GM12878 (cell line): ENCODE results near the gene RPS6KA5. TPM values are rescaled to one million over a fixed set of nuclear protein-coding genes. Genes with fewer than 3 reads are reported as not detected.

Source experiments
- ATAC-seq: fragments of 200-7000 bp; cut with Tn5 transposase; 3 replicates; pipeline ENCODE4 v1.9.1; 2020; ENCODE audit warnings: mild to moderate bottlenecking, moderate library complexity
- BruUV-seq: library from RNA; stranded (reverse); fragments of 400-500 nt; replicated peaks from 2 replicates; lab custom pipeline; 2021; lab: Mats Ljungman, UMichigan
- CTCF ChIA-PET: fragments of 300-600 bp; sonication (Branson Sonifier 250); formaldehyde crosslinking; extraction: SDS; loops from one replicate; lab custom pipeline; 2021; ENCODE audit warnings: inconsistent platforms; lab: Yijun Ruan, JAX
- POLR2A ChIA-PET: fragments of 350-600 bp; formaldehyde crosslinking; extraction: SDS; loops from one replicate; lab custom pipeline; 2021; ENCODE audit warnings: inconsistent platforms; lab: Charles Lee
- RAD21 ChIA-PET: fragments of 300-600 bp; sonication (Branson Sonifier 250); formaldehyde crosslinking; loops from one replicate; lab custom pipeline; 2023; ENCODE audit warnings: antibody characterized with exemption; ENCODE audit not compliant: unreplicated experiment; lab: Charles Lee
- SMC1A ChIA-PET: fragments of 300-600 bp; sonication (Branson Sonifier 250); formaldehyde crosslinking; loops from one replicate; lab custom pipeline; 2023; ENCODE audit not compliant: unreplicated experiment, uncharacterized antibody; lab: Charles Lee
- DNase-seq: peaks from one replicate; pipeline ENCODE4 v3.0.0-alpha.2; 2011; ENCODE audit warnings: low read depth, low spot score
- FAIRE-seq: peaks from 3 replicates; lab custom pipeline; 2011; peaks lifted over from hg19 to GRCh38; lab: Jason Lieb, UNC
- H2AFZ ChIP-seq: 2 replicates; pipeline ENCODE4 v1.6.0; 2011; ENCODE audit warnings: low read depth, low read length, control low read depth; ENCODE audit not compliant: control insufficient read depth
- H3K27ac ChIP-seq: 2 replicates; pipeline ENCODE4 v1.5.1; 2011; ENCODE audit warnings: control low read depth; ENCODE audit not compliant: control insufficient read depth, insufficient read depth
- H3K27me3 ChIP-seq, 2 experiments: replicated peaks in 1 of 2; 2 replicates each; pipeline versions ENCODE4 v1.6.0 to v1.6.1; 2011; ENCODE audit warnings: low read length in 1 of 2; ENCODE audit not compliant: control insufficient read depth in 2 of 2, insufficient read depth in 2 of 2
- H3K36me3 ChIP-seq, 2 experiments: 2 replicates each; pipeline ENCODE4 v1.5.1; 2011; ENCODE audit warnings: low read length in 1 of 2; ENCODE audit not compliant: control insufficient read depth in 2 of 2, insufficient read depth in 2 of 2
- H3K4me1 ChIP-seq: 2 replicates; pipeline ENCODE4 v1.6.1; 2011; ENCODE audit warnings: mild to moderate bottlenecking, low read length, moderate library complexity, mixed read lengths; ENCODE audit not compliant: control insufficient read depth, insufficient read depth
- H3K4me2 ChIP-seq: 2 replicates; pipeline ENCODE4 v1.6.0; 2011; ENCODE audit warnings: control low read depth; ENCODE audit not compliant: control insufficient read depth, insufficient read depth
- H3K4me3 ChIP-seq: fragments of 200-600 bp; sonication (generic); 2 replicates; pipeline ENCODE4 v1.5.1; 2016
- H3K79me2 ChIP-seq: 2 replicates; pipeline ENCODE4 v1.6.0; 2011; ENCODE audit warnings: low read length; ENCODE audit not compliant: control insufficient read depth, insufficient read depth
- H3K9ac ChIP-seq: 2 replicates; pipeline ENCODE4 v1.8.0; 2011; ENCODE audit warnings: low read length, control low read depth, mixed read lengths; ENCODE audit not compliant: control insufficient read depth, insufficient read depth
- H3K9me3 ChIP-seq: replicated peaks from 3 replicates; pipeline ENCODE4 v1.5.1; 2011; ENCODE audit warnings: mild to moderate bottlenecking, low read length; ENCODE audit not compliant: control insufficient read depth, insufficient read depth
- H4K20me1 ChIP-seq: 2 replicates; pipeline ENCODE4 v1.6.0; 2011; ENCODE audit not compliant: control insufficient read depth, insufficient read depth
- ASH2L ChIP-seq: fragments of 300-600, 200-600 bp; sonication (generic); IDR thresholded peaks from 2 replicates; pipeline ENCODE4 v1.6.1; 2017; ENCODE audit warnings: low read depth, mild to moderate bottlenecking, borderline replicate concordance
- ATF7 ChIP-seq: fragments of 450-650 bp; IDR thresholded peaks from 2 replicates; pipeline ENCODE4 v1.6.1; 2016; ENCODE audit warnings: low read depth, mild to moderate bottlenecking
- BHLHE40 ChIP-seq, 2 experiments: fragments of 450-650 bp in 1 of 2; IDR thresholded peaks; 2 replicates each; pipeline ENCODE4 v1.6.1; 2011 to 2017; ENCODE audit warnings: low read depth in 2 of 2, borderline replicate concordance in 1 of 2, improper control_type of control experiment in 1 of 2, low read length in 1 of 2, mild to moderate bottlenecking in 1 of 2
- CHD1 ChIP-seq: IDR thresholded peaks from 2 replicates; pipeline ENCODE4 v1.6.1; 2012; ENCODE audit warnings: low read depth, low read length, improper control_type of control experiment
- KDM1A ChIP-seq: fragments of 200-600 bp; sonication (generic); IDR thresholded peaks from 2 replicates; pipeline ENCODE4 v1.6.1; 2016; ENCODE audit warnings: borderline replicate concordance
- NFXL1 ChIP-seq: fragments of 450-650 bp; IDR thresholded peaks from 2 replicates; pipeline ENCODE4 v1.6.1; 2017; ENCODE audit warnings: antibody characterized with exemption, mild to moderate bottlenecking, borderline replicate concordance
- NFYA ChIP-seq: IDR thresholded peaks from 2 replicates; pipeline ENCODE4 v1.6.1; 2011; ENCODE audit warnings: low read depth, mild to moderate bottlenecking, low read length, improper control_type of control experiment, borderline replicate concordance
- NRF1 ChIP-seq: conservative IDR thresholded peaks from 2 replicates; pipeline ENCODE4 v1.6.1; 2011; ENCODE audit warnings: mild to moderate bottlenecking, low read depth, low read length, improper control_type of control experiment
- RAD21 ChIP-seq: IDR thresholded peaks from 2 replicates; pipeline ENCODE4 v1.6.1; 2011; ENCODE audit warnings: mild to moderate bottlenecking, low read depth, low read length, moderate library complexity; ENCODE audit not compliant: insufficient read depth
- RELA ChIP-seq: fragments of 450-650 bp; IDR thresholded peaks from 2 replicates; pipeline ENCODE4 v1.8.0; 2014; ENCODE audit warnings: borderline replicate concordance; ENCODE audit not compliant: partially characterized antibody
- SIN3A ChIP-seq: IDR thresholded peaks from 2 replicates; pipeline ENCODE4 v1.6.1; 2012; ENCODE audit warnings: low read depth, low read length, improper control_type of control experiment
- SMAD1 ChIP-seq: fragments of 450-650 bp; IDR thresholded peaks from 2 replicates; pipeline ENCODE4 v1.6.1; 2018; ENCODE audit warnings: mild to moderate bottlenecking, low read depth; ENCODE audit not compliant: partially characterized antibody
- SMARCA5 ChIP-seq: fragments of 450-650 bp; IDR thresholded peaks from 2 replicates; pipeline ENCODE4 v1.6.1; 2017; ENCODE audit warnings: mild to moderate bottlenecking
- SRF ChIP-seq, 2 experiments: IDR thresholded peaks; 2 replicates each; pipeline ENCODE4 v1.6.1; 2011; ENCODE audit warnings: low read depth in 2 of 2, low read length in 2 of 2, mild to moderate bottlenecking in 1 of 2, moderate library complexity in 1 of 2
- ZZZ3 ChIP-seq: IDR thresholded peaks from 2 replicates; pipeline ENCODE4 v1.6.1; 2011; ENCODE audit warnings: low read depth; ENCODE audit not compliant: control insufficient read depth, insufficient read length
- WGBS: methylation state at CpG from one replicate; pipeline ENCODE4 v1.1.6; 2016; ENCODE audit warnings: low lambda C conversion rate; ENCODE audit not compliant: insufficient replicate concordance, insufficient coverage; ENCODE audit errors: missing lambda C conversion rate; 5-methylcytosine and 5-hydroxymethylcytosine counted together
- in situ Hi-C: fragments of 300-500 bp; cut with MboI; formaldehyde crosslinking; loops from 9 replicates; pipeline ENCODE4 v1.14.3; 2018; ENCODE audit warnings: mixed read lengths
- intact Hi-C: fragments of 100-400 bp; cut with micrococcal nuclease; formaldehyde crosslinking; loops from one replicate; pipeline ENCODE4 v1.14.2; 2022; ENCODE audit not compliant: unreplicated experiment
- polyA plus RNA-seq, 11 experiments: library from polyadenylated mRNA; depleted of rRNA in 4 of 11; unstranded in 6 of 11; stranded (reverse) in 5 of 11; fragments of >200 nt; fragmentation: Nextera tagmentation in 4 of 11; fragmentation: Illumina TruSeq in 1 of 11; extraction: Ambion mirVana in 4 of 11; extraction: Trizol in 1 of 11; gene quantifications; 1 replicate in 1 of 11; 2 replicates in 10 of 11; pipeline versions ENCODE4 v1.2.1 to v1.2.3, GENCODE V29; 2011 to 2016; ENCODE audit warnings: inconsistent platforms in 2 of 11, missing spikeins in 2 of 11, low read depth in 1 of 11
- total RNA-seq, 4 experiments: library from RNA; depleted of rRNA in 3 of 4; stranded (reverse); fragments of >200 nt in 3 of 4; fragmentation: Illumina TruSeq in 1 of 4; extraction: Trizol in 1 of 4; gene quantifications; 2 replicates each; pipeline versions ENCODE4 v1.2.1 to v1.2.3, GENCODE V29; 2013 to 2021
- TF ChIP-seq, protein P1 (sequence below): IDR thresholded peaks from 2 replicates; pipeline ENCODE4 v1.6.1; 2011; ENCODE audit warnings: borderline replicate concordance, low read depth, mild to moderate bottlenecking, moderate library complexity, low read length; ENCODE audit not compliant: insufficient read depth, poor library complexity, severe bottlenecking
- TF ChIP-seq, protein P2 (sequence below): fragments of 450-650 bp; IDR thresholded peaks from 2 replicates; pipeline ENCODE4 v1.6.1; 2014; ENCODE audit warnings: mild to moderate bottlenecking

RPS6KA5 gene
- total and polyA plus RNA-seq, 10 of the 15 experiments (the other 5 are each of a cell fraction or from before 2014, with no cell fraction given), result 1.4 to 7.0 (median 3.7) TPM

DNA sequence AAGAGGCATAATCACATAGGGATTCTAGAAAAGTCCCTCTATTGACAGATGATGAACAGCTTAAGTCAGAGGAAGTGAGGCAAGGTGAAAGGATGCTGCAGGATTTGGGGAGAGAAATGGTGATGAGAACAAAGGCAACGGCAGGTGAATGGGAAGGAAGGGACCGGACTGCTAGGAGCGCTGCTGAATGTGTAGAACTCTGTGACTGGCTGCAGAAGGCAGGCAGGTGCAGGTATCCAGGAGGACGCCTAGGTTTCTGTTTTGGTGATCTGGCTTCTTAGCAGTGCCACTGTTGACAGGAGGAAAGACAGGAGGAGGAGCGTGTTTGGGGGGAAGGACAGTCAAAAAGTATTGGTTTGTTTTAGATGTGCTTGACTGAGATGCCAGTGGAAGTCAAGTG lies 185.8 kb downstream of the RPS6KA5 start:
- WGBS, result 65% methylated on average over 5 of the region's 5 CpGs
- intact Hi-C loops, result no loop called here
- no TSS peak for BruUV-seq
- no peak overlapping the region for H2AFZ ChIP-seq
- TF ChIP-seq SRF (IDR thresholded peaks at IDR 0.05; ENCODE audit: low read depth in 2 of 2, low read length in 2 of 2) (no peak), SMAD1 (no peak), ZZZ3 (no peak), NFYA (no peak), RAD21 (no peak), SMARCA5 (no peak), CHD1 (no peak), ATF7 (no peak), BHLHE40 (IDR thresholded peaks at IDR 0.05; ENCODE audit: borderline replicate concordance in 1 of 2, low read depth in 2 of 2, low read length in 1 of 2) (no peak), SIN3A (no peak), NRF1 (no peak), NFXL1 (no peak), RELA (no peak), ASH2L (no peak), KDM1A (no peak)
- TF ChIP-seq, protein P1, sequence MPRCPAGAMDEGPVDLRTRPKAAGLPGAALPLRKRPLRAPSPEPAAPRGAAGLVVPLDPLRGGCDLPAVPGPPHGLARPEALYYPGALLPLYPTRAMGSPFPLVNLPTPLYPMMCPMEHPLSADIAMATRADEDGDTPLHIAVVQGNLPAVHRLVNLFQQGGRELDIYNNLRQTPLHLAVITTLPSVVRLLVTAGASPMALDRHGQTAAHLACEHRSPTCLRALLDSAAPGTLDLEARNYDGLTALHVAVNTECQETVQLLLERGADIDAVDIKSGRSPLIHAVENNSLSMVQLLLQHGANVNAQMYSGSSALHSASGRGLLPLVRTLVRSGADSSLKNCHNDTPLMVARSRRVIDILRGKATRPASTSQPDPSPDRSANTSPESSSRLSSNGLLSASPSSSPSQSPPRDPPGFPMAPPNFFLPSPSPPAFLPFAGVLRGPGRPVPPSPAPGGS, result no peak
- TF ChIP-seq, protein P2, sequence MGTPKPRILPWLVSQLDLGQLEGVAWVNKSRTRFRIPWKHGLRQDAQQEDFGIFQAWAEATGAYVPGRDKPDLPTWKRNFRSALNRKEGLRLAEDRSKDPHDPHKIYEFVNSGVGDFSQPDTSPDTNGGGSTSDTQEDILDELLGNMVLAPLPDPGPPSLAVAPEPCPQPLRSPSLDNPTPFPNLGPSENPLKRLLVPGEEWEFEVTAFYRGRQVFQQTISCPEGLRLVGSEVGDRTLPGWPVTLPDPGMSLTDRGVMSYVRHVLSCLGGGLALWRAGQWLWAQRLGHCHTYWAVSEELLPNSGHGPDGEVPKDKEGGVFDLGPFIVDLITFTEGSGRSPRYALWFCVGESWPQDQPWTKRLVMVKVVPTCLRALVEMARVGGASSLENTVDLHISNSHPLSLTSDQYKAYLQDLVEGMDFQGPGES, result no peak
- TF ChIP-seq, all 136 proteins: peak for 0
- Histone ChIP-seq H3K27ac (no peak overlapping the region), H3K36me3 (peaks cover 0 to 3% of the 10 kb centered on the region in 2 experiments; a peak in 2 of 4 replicates), H3K9ac (no peak overlapping the region), H3K27me3 (no peaks in the 10 kb centered on the region), H3K4me3 (no peak overlapping the region), H3K79me2 (no peaks in the 10 kb centered on the region), H3K4me1 (no peaks in the 10 kb centered on the region), H3K4me2 (no peak overlapping the region), H4K20me1 (no peaks in the 10 kb centered on the region), H3K9me3 (no peaks in the 10 kb centered on the region)
- ATAC-seq, result no peak
- ChIA-PET POLR2A (no interaction called here), SMC1A (interaction anchor here (1.2 kb wide), 2 partner anchors 13 to 15 kb away, joined by 3 to 4 read pairs; no protein-coding TSS in a partner anchor), CTCF (no interaction called here), RAD21 (interaction anchor here (0.9 to 1.3 kb wide), 2 partner anchors 17 to 28 kb away, joined by 3 read pairs; no protein-coding TSS in a partner anchor)
- in situ Hi-C loops, result no loop called here
- no peak for FAIRE-seq
- DNase-seq, result no peak
